Measurements from ENCODE around the gene LSR. TPM values are rescaled to one million over a fixed set of nuclear protein-coding genes. Genes with fewer than 3 reads are reported as not detected.

The LSR gene
- total RNA-seq, 3 donors from 2014 or later: 3.7 to 37.5 (median 35.1) TPM

GRCh38 chr19:35228177-35228930 lies 20.4 kb upstream of the LSR start, which contains the start of gene FAM187B:
Gene FAM187B (minus strand): TSS chr19:35228739. CDS start chr19:35228680, 59 bp downstream.
- no peaks in the 10 kb centered on the region for H3K4me1 ChIP-seq
- DNase-seq (ENCODE audit: low spot score in 2 of 2): no peak
- H3K27me3 ChIP-seq: no peaks in the 10 kb centered on the region
- TF ChIP-seq POLR2AphosphoS5 (IDR thresholded peaks at IDR 0.05) (no peak), POLR2A (IDR thresholded peaks at IDR 0.05) (no peak), CTCF (IDR thresholded peaks at IDR 0.05) (no peak)
- no peak within 1 kb of the TSS for H3K4me3 ChIP-seq
- H3K27ac ChIP-seq: no peak within 1 kb of the TSS
- intact Hi-C loops (cut with DNase I; ENCODE audit: low total_unique reads): no loop called here
- no peaks in the 10 kb centered on the region for H3K9me3 ChIP-seq
- H3K36me3 ChIP-seq: no peaks in the 10 kb centered on the region

DNA sequence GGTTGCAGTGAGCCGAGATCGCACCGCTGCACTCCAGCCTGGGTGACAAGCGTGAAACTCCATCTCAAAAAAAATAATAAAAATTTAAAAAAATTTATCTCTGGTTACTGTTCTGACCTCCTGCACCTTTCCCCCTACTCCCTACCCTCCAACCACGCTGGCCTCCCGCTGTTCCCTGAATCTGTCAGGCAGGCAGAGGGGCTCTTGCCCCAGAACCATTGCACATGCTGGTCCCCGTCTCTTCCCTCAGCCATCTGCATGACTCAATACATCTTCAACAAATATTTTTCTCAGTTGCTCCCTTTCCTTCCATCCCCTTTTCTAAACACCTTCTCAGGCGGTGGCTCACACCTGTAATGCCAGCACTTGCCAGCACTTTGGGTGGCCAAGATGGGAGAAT lies 19.2 kb upstream of the LSR start:
- Histone ChIP-seq H3K4me1 (no peaks in the 10 kb centered on the region), H3K4me3 (no peak overlapping the region), H3K27ac (no peak overlapping the region), H3K27me3 (no peaks in the 10 kb centered on the region), H3K36me3 (no peaks in the 10 kb centered on the region), H3K9me3 (no peaks in the 10 kb centered on the region)
- TF ChIP-seq POLR2A (IDR thresholded peaks at IDR 0.05) (no peak), CTCF (IDR thresholded peaks at IDR 0.05) (no peak), POLR2AphosphoS5 (IDR thresholded peaks at IDR 0.05) (no peak)
- intact Hi-C loops (cut with DNase I; ENCODE audit: low total_unique reads): no loop called here
- DNase-seq (ENCODE audit: low spot score in 2 of 2): no peak

GRCh38 chr19:35231956-35232645 lies 16.7 kb upstream of the LSR start:
- Histone ChIP-seq H3K27me3 (no peaks in the 10 kb centered on the region), H3K9me3 (no peaks in the 10 kb centered on the region), H3K27ac (no peak overlapping the region), H3K36me3 (no peaks in the 10 kb centered on the region), H3K4me3 (no peak overlapping the region), H3K4me1 (no peaks in the 10 kb centered on the region)
- TF ChIP-seq POLR2AphosphoS5 (IDR thresholded peaks at IDR 0.05) (no peak), POLR2A (IDR thresholded peaks at IDR 0.05) (no peak), CTCF (IDR thresholded peaks at IDR 0.05) (no peak)
- no peak for DNase-seq (ENCODE audit: low spot score in 2 of 2)
- intact Hi-C loops (cut with DNase I; ENCODE audit: low total_unique reads): no loop called here

DNA sequence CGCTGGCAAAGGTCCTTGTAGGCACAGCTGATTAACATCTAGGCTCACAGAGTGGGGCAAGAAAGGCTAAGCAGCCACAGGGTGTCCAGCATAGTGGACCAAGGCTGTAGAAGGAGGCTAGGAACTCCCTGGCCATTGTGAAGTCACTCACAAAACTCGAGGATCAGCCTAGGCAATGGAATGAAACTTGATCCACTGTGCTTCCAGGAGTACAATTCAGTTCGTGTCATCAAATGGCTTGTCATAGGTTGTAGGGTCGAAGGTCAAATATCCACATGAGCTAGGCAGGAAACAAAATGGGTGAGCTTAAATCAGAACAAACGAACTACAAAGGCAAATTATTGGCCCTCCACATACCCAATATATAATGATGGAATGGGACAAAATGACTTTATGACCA lies 15.9 kb upstream of the LSR start:
- no peaks in the 10 kb centered on the region for H3K9me3 ChIP-seq
- no peaks in the 10 kb centered on the region for H3K27me3 ChIP-seq
- intact Hi-C loops (cut with DNase I; ENCODE audit: low total_unique reads): no loop called here
- H3K4me1 ChIP-seq: no peaks in the 10 kb centered on the region
- H3K4me3 ChIP-seq: no peak overlapping the region
- DNase-seq (ENCODE audit: low spot score in 2 of 2): no peak
- TF ChIP-seq CTCF (IDR thresholded peaks at IDR 0.05) (no peak), POLR2A (IDR thresholded peaks at IDR 0.05) (no peak), POLR2AphosphoS5 (IDR thresholded peaks at IDR 0.05) (no peak)
- no peaks in the 10 kb centered on the region for H3K36me3 ChIP-seq
- H3K27ac ChIP-seq: no peak overlapping the region
